Measurements from ENCODE around the gene TSGA10. TPM values are rescaled to one million over a fixed set of nuclear protein-coding genes. Genes with fewer than 3 reads are reported as not detected.
"Not testable (repeated sequence)": the region's sequence is repeated elsewhere in the genome, so short reads cannot be mapped to it uniquely, and the experiment has no call there.

TSGA10 gene, protein sequence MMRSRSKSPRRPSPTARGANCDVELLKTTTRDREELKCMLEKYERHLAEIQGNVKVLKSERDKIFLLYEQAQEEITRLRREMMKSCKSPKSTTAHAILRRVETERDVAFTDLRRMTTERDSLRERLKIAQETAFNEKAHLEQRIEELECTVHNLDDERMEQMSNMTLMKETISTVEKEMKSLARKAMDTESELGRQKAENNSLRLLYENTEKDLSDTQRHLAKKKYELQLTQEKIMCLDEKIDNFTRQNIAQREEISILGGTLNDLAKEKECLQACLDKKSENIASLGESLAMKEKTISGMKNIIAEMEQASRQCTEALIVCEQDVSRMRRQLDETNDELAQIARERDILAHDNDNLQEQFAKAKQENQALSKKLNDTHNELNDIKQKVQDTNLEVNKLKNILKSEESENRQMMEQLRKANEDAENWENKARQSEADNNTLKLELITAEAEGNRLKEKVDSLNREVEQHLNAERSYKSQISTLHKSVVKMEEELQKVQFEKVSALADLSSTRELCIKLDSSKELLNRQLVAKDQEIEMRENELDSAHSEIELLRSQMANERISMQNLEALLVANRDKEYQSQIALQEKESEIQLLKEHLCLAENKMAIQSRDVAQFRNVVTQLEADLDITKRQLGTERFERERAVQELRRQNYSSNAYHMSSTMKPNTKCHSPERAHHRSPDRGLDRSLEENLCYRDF
- total RNA-seq, result 1.3 and 2.4 TPM in 2 replicates

DNA sequence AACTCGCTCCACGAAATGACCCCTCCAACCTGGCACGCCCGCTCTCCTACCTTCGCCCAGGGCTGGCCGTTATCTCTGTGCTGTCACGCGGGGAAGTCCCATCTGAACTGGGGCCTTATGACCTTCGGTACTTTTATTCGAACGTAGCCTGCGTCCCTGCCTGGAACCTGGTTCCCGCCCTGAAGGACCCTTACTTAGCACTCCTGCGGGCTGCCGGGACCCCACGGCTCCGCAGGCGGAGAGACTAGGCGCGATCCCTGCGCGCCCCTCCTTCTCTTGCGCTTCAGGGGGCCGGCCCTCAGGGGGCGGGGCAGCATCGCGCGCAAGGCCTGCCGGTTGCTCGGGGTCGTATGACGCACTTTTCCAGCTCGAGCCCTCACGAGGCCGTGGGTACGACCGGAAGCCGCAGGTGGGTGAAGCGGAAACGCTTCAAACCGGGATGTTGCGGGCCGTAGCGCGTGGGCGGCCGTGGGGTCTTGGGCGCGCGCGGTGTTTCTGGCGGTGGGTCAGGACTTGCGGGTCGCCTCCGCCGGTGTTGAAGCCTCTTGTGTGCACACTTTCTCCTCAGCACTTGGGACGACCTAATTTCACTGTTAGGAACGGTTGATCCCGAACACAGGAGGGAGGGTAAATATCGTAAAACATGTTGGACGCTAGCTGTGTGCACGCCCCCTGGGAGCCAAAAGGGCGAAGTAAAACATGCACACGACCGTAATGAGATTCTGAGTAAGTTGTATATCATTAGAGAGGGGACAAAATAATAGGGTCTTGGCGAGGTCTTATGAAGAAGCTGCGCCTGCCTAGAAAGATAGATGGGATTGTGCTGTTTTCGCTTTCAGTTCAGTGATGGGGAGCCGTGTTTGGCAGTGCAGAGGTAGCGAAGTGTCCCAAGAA is at the start of gene TSGA10, which contains the start of gene LIPT1:
TSS of gene TSGA10 (minus strand) at position 300 of the 894 bp plus-strand sequence. CDS start 45,503 bp downstream, outside the sequence.
TSS of gene LIPT1 (plus strand) at position 325 of the 894 bp plus-strand sequence. CDS start 6,991 bp downstream, outside the sequence.
- DNase-seq (ENCODE audit: low read depth, low spot score), result peak; percentile 49

DNA sequence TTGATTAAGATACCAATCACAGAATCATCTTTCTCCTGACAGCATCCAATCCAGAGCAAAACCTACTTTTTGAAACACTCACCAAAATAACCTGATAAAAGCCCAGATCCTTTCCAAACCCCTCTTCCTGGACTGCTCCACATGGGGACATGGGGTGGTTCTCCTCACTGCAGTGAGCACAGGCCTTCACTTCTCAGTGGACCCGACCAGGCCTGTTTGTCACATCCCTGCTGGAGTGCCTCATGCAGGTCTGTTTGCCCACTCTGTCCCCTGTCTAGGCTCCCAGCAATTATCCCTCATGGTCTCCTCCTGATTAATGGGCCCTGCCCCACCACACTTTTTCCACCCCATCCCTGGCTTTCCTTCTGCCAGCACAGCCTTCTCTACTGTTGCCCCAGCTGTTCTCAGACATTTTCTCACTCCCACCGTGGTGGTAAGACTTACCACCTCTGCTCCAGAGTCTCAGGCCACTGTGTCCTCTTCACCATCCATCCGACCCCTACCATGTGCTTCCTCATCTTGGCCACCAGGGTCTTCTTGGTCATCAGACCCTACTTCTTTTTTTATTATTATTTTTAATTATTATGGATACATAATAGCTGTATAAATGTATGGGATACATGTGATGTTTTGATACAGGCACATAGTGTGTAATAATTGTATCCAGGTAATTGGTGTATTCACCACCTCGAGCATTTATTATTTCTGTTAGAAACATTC is 47.4 kb upstream of the TSGA10 start:
- no peak for DNase-seq (ENCODE audit: low read depth, low spot score)

DNA sequence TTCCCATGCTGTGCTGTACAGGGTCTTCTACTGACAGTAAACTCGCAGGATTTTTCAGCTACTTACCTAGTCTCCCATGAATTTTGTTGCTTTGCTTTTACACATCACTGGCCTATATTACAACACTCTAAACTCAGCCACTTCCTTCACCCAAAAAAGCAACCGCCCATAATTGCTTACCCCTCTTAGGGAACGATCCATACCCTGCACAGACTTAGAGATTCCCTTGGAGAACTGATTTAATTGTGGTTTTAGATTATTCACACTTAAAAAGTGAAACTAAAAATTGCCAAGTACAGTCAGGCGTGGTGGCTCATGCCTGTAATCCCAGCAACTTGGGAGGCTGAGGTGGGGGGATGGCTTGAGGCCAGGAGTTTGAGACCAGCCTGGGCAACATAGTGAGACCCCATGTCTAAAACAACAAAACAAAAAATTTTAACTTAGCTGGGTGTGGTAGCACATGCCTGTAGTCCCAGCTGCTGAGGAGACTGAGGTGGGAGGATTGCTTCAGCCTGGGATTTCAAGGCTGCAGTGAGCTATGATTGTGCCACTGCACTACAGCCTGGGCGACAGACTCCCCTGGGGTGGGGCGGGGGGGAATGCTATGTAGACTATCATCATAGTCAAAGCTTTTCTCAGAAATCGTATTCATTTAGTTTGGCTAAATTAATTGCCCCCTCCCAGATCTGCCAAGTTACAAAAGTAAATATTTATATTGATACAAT is 45.5 kb upstream of the TSGA10 start:
- DNase-seq (ENCODE audit: low read depth, low spot score), result no peak

DNA sequence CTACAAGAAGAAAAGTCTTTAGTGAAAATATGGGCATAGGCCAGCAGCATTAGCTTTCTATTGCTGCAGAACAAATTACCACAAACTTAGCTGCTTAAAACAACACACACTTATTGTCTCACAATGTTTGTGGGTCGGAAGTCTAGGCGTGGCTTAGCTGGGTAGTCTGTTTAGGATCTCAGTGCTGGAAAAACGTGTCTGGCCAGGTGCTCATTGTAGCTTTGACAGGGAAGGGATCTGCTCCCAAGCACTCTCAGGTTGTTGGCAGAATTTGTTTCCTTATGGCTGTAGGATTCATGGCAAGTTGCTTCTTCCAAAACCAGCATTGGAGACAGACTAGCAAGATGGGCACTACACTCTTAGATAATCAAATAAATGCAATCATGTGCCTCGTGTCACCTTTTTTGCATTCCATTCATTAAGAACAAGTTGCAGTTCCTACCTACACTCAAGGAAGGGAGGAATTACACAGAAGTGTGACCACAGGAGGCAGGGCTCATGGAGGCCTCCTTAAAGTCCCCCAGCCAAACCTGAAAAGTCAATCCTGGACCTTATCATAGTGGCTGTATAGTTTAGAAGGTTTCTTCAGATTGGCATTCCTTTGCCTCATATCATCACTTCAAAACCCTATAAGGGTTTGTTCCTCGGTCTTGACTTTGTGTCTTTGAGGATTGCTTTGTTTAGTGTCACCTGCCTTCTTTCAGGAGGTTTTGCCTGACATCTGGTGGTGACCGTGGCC is 43.5 kb upstream of the TSGA10 start:
- DNase-seq (ENCODE audit: low read depth, low spot score), result no peak

DNA sequence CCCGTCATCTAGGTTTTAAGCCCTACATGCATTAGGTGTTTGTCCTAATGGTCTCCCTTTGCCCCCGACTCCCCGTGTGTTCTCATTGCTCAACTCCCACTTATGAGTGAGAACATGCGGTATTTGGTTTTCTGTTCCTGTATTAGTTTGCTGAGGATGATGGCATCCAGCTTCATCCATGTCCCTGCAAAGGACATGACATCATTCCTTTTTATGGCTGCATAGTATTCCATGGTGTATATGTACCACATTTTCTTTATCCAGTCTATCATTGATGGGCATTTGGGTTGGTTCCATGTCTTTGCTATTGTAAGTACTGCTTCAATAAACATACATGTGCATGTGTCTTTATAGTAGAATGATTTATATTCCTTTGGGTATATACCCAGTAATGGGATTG is 37.6 kb upstream of the TSGA10 start:
- not testable (repeated sequence) for DNase-seq (ENCODE audit: low read depth, low spot score)

DNA sequence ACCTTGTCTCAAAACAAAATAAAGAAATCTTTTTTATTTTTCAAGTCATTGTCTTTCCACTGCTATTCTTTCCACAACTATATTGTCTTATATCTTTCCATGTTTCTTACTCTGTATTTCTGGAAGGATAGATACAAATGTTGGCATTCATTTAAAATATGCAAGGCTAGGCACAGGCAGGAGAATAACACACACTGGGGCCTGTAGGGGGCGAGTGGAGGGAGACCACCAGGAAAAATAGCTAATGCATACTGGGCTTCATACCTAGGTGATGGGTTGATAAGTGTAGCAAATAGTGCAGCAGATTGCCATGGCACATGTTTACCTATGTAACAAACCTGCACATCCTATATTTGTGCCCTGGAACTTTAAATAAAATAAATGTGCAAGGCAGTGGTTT is 35.8 kb upstream of the TSGA10 start:
- DNase-seq (ENCODE audit: low read depth, low spot score), result no peak

DNA sequence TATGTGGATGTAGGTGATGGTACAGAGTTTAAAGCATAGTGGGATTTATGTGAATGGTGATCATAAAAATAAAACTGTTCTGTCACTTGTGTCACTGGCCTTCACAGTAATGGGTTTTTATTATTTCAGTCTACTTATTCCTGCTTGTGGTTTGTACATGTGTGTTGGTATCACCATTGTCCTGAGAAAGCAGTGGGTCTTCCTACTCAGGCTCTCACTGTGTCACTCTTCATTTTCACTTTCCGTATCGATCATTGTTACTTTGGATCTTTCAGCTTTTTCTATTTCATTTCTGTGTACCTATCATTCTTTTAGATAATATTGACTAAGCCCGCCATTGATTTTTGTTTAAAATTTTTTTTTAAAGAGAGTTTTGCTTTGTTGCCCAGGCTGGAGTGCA is 33.6 kb upstream of the TSGA10 start:
- no peak for DNase-seq (ENCODE audit: low read depth, low spot score)

DNA sequence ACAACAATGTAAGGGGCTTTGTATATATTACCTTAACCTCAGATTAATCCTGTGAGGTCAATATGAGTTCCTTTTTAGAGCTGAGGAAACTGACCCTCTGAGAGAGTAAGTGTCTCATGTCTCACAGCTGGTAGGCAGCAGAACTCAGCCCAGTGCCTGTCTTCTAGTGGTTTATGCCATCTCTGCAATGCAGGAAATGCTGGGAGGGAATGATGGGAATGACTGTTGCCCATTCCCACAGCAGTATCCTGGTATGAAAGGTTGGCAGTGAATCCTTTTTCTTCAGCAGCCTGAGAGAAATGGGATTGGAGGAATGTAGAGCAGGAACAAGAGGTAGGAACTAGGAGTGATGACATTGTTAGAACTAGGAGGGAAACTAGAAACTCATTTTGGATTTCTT is 32.3 kb upstream of the TSGA10 start:
- no peak for DNase-seq (ENCODE audit: low read depth, low spot score)

DNA sequence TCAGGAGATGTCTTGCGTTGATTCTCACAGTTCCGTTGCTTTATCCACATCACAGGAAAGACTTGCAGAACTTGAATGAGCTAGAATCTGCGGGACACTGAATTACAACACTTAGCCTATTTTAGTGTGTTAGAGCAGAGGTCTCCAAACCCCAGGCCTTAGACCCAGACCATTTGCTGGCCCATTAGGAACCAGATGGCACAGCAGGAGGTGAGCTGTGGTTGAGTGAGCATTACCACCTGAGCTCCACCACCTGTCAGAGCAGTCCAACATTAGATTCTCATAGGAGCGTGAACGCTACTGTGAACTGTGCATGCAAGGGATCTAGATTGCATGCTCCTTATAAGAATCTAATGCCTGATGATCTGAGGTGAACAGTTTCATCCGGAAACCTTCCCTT is 30.1 kb upstream of the TSGA10 start:
- DNase-seq (ENCODE audit: low read depth, low spot score), result no peak

DNA sequence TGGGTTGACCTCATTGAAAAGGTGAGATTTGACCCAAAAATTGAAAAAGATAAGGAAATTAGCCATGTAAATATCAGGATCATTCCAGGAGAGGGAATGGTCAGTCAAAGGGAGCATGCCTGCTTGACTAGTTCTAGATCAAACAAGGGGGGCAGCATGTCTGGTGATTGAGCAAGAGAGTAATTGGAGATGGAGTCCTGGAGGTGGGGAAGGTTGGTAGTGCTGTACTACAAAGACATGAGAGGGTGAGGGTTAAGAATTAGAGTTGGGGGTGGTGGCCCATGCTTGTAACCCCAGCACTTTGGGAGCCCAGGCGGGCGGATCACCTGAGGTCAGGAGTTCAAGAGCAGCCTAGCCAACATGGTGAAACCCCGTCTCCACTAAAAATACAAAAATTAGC is 28.3 kb upstream of the TSGA10 start:
- no peak for DNase-seq (ENCODE audit: low read depth, low spot score)

DNA sequence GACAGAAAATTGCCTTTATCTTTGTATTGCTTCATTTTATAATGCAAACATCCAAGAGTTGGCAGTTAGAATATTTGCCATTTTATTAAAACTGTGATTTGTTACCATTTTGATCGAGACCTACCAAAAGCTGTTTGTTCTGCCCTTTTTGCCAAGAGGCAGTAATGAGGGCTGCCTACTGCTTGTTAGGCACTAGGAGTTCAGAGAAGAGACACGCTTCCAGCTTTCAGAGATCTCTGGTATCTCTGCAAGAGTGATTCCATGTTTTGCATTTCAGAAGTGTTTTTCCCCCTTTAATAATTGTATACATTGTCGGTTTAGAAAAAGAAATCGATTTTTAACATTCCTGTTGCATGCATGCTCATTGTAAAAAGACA is 26.9 kb upstream of the TSGA10 start:
- DNase-seq (ENCODE audit: low read depth, low spot score), result no peak

DNA sequence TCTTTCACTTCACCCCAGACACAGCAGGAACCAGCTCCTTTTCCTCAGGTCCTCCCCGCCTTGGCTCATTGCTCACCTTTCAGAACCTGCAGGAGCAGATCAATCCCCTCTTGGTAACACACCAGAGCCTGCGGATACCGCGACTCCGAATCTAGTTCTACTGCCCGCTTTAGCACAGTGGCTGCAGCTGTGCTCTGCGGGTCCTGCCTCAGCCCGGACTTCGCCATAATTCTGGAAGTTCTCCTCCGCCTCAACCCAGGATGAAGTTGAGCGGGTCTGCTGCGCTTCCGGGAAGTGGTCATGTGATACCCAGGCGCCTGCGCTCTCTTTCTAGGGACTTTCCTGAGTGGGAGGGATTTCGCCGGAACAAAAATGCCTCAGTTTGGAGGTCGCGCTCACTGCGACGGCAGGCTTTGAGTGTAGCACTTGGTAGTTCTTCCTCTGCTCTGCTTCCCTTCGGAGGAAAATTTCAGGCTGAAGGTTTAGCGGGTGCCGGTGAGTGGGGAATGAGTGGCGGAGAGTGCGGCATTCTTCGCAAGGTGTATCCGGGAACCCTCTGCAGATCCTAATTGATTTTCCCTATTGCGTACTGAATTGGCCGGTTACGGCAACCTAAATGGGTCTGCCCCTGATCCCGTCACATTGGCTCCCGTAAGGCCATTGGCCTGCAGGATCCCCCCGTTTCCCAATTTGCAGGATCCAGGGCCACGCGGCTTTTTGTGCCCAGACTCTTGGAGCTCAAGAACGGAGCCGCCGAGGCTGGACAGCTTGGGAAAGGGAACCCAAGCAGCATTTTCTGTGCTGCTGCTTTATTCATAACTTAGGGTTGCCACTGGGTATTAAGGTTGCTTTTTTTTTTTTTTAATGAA is 26.2 kb upstream of the TSGA10 start, which contains the start of the genes MITD1 and MRPL30:
TSS of gene MITD1 (minus strand) at position 304 of the 869 bp plus-strand sequence. CDS start at position 227, 77 bp downstream.
TSS of gene MRPL30 (plus strand) at position 430 of the 869 bp plus-strand sequence. CDS start 5,020 bp downstream, outside the sequence.
- peak; percentile 87 for DNase-seq (ENCODE audit: low read depth, low spot score)

DNA sequence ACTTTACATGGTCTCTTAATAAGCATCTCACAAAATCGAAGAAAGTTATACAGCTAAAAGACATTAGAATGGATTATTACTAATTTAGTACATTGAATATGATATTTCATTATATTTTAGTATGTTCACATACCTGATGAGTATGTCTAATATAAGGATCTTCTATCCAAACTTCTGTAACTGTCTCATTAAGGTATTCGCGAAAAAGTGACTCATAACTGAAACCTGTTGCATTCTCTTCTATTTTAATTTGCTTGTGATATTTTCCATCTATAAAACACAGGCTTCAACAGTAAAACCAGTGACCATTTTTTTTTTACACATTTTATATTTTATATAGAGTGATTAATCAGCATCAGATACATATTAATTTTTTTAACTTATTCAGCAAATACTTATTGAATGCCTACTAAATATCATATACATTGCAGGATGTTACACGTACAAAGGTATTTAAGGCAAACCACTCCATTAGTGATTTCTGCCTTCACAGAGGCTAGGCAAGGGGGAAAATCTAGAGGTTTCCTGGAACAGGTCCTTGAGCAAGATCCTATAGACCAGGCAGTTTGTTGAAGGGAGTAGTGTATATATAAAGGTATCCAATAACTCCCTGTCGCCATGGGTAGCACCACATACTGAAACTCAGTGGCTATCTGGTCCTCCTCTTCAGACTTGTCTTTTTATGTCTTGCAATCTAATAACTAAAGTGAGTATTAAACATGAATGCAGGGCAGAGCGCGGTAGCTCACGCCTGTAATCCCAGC is 16.8 kb upstream of the TSGA10 start:
- DNase-seq (ENCODE audit: low read depth, low spot score), result no peak

DNA sequence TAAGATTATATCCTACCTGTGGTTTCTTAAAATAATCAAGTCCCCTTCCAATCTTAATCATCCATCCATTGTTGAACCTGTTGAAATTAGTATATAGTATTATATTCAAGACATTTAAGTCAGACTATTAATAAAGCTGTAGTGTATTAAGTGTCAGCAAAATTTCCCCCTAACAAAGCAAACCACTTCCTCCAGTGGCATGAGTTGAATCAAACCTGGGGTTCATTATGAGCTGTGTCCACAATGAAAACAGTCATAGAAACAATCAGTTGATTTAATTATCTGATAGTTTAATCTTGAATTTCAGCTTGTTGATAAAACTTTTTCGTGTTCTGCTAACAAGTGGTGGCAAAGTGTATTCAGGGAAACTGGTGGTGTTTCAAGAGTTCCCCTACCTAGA is 14.8 kb upstream of the TSGA10 start:
- no peak for DNase-seq (ENCODE audit: low read depth, low spot score)

DNA sequence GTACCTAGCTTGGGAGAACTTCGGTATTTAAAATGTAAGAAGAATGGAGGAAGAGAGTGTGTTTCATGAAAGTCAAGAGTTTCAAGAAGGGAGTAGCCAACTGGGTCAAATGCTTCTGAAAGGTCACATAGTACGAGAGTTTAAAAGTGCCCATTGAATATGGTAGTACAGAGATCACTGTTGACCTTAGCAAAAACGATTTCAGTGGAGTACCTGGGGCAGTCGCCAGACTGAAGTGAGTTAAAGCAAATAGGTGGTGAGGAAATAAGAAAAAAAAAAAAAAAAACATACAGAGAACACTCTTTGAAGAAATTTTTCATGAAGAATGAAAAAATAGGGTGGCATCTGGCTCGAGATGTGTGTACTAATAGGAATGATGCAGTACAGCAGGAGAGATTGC is 11.5 kb upstream of the TSGA10 start:
- no peak for DNase-seq (ENCODE audit: low read depth, low spot score)

DNA sequence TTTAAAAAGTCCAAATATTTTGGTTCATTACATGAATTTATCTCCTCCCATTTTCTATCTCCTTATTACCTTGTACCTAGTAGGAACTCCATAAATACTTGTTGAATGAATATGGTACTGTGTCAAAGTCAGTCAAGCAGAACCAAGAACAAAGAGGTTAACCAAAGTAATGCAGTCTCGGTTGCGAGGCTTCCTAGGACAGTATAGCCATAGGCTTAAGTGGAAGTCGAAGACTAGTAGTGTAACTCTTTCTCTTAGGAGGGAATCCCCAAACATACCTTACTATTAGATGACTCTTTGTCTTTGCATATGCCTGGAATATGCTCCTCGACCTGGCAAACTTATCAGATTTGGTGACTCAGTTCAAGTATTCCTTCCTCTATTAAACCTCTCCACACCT is 4.9 kb upstream of the TSGA10 start:
- DNase-seq (ENCODE audit: low read depth, low spot score), result no peak

DNA sequence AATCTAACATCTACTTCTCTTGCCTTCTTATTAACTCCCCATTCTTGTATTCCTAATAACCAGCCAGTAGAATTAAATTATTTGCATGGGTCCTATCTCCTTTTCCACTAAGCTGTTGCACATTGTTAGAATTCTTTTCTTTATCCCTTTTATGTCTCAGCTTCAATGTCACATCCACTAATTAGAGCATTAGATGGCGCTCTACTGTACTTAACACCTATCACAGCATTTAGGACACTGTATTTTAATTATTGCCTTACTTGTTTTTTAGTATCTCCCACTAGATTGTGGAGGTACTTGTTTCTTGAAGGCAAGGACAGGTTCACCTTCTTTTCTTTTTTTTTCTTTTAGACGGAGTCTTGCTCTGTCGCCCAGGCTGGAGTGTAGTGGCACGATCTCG is 3.9 kb upstream of the TSGA10 start:
- DNase-seq (ENCODE audit: low read depth, low spot score), result no peak

DNA sequence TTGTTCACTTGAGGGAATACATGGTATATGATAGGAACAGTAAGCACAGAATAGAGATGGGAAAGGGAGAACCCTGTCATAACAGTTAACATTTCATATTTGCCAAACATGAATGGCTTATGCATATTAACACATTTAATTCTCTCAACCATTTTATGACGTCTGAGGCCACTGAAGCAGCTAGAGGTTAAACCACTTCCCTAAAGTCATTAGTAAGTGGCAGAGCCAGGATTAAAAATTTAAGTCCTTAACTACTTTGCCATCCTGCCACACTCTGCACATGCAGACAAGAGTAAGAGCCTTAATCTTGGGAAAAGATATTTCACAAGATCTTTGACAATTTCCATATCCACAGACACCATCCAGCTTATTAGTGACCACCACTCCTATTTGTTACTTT is 2.1 kb upstream of the TSGA10 start:
- DNase-seq (ENCODE audit: low read depth, low spot score), result no peak

Data from pulmonary artery endothelial cell (primary cell).